ENCODE results near the gene NECTIN1. TPM values are rescaled to one million over a fixed set of nuclear protein-coding genes. Genes with fewer than 3 reads are reported as not detected.

The NECTIN1 gene
- total RNA-seq, 1 experiment from 2014 or later = 19.9 TPM

DNA sequence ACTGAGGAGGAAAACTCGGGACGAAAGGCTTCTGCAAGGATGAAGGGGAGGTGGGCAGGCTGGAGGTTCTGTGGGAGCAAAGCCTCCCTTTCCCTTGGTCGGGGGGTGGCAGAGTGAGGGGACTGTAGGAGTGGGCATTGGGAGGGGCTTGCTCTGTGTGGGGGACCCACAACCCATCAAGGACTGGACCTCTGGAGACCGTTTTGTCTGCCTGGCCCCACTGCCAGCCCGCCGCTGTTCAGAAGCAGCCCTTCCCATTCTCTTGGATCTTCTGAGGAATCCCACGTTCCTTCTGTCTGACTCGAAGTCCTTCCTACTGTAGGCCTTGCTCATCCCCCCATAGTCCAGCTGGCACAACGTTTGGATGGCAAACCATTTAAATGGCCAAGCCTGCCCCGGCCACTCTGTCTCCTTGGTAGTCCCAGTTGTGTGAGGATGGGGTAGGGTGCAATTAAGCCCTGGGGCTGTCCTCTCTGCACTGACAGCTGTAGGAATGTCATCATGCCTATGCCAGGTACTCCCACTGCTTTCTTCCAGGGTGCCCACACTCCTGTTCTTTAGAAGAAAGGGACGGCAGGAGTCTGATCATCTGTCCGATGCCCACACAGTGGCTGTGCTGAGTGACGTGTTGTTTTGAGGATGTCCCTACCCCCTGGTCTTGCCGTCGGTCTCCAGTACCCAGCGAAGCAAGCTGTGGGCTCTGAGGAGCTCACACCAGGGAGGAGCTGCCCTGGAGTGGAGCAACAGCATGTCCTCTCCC is 17.0 kb upstream of the NECTIN1 start:
- Histone ChIP-seq H4K20me1 (ENCODE audit: low read length) (no peaks in the 10 kb centered on the region), H3K4me3 (ENCODE audit: low read length) (no peak overlapping the region), H2AFZ (ENCODE audit: low read length) (no peak overlapping the region), H3K9me3 (ENCODE audit: low read length) (no peaks in the 10 kb centered on the region), H3K79me2 (ENCODE audit: low read length) (no peaks in the 10 kb centered on the region), H3K9me2 (replicated peaks; ENCODE audit: low read length) (no peaks in the 10 kb centered on the region), H3F3A (ENCODE audit: low read length, unreplicated experiment) (no peaks in the 10 kb centered on the region), H3K4me2 (ENCODE audit: low read length) (no peak overlapping the region), H3K4me1 (ENCODE audit: insufficient read depth, low read length) (no peaks in the 10 kb centered on the region), H3K36me3 (ENCODE audit: low read depth, low read length) (no peaks in the 10 kb centered on the region), H3K27ac (ENCODE audit: low read length) (no peak overlapping the region), H3K27me3 (ENCODE audit: low read length) (peaks cover 39% of the 10 kb centered on the region), H3K9ac (ENCODE audit: low read length) (no peak overlapping the region)
- intact Hi-C loops (cut with micrococcal nuclease) = no loop called here
- no peak for ATAC-seq
- CTCF ChIA-PET = no interaction called here
- POLR2A ChIA-PET (ENCODE audit: unreplicated experiment) = no interaction called here
- TF ChIP-seq EZH2 (IDR thresholded peaks at IDR 0.05; ENCODE audit: low read length, unreplicated experiment) (no peak), EZH2phosphoT487 (IDR thresholded peaks at IDR 0.05; ENCODE audit: borderline replicate concordance, low read length) (no peak)
- TF ChIP-seq, protein P1, sequence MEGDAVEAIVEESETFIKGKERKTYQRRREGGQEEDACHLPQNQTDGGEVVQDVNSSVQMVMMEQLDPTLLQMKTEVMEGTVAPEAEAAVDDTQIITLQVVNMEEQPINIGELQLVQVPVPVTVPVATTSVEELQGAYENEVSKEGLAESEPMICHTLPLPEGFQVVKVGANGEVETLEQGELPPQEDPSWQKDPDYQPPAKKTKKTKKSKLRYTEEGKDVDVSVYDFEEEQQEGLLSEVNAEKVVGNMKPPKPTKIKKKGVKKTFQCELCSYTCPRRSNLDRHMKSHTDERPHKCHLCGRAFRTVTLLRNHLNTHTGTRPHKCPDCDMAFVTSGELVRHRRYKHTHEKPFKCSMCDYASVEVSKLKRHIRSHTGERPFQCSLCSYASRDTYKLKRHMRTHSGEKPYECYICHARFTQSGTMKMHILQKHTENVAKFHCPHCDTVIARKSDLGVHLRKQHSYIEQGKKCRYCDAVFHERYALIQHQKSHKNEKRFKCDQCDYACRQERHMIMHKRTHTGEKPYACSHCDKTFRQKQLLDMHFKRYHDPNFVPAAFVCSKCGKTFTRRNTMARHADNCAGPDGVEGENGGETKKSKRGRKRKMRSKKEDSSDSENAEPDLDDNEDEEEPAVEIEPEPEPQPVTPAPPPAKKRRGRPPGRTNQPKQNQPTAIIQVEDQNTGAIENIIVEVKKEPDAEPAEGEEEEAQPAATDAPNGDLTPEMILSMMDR (conservative IDR thresholded peaks at IDR 0.05; ENCODE audit: low read depth, low read length) = no peak
- DNase-seq = no peak
- no TSS peak for BruUV-seq (replicated peaks)

DNA sequence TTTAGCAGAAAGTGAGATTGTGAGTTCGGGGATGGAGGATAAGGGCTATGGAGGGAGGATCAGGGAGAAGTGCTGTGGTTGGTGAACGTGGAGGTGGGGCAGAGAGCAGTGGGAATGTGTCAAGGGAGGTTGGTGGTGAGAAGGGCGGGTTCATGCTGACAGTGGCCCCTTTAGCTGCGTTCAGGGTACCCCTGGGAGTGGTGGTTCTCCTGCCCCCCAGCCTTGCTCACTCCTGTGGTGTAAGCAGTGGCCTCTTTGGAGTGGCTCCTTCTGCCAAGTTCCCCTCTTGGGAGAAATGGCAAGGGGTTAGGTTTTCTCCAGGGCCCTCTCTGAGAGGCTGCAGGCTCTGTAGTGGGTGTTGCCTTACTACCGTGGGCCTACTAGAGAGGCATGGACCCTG is 16.1 kb upstream of the NECTIN1 start:
- intact Hi-C loops (cut with micrococcal nuclease) = no loop called here
- H3K27ac ChIP-seq (ENCODE audit: low read length) = no peak overlapping the region
- H2AFZ ChIP-seq (ENCODE audit: low read length) = no peak overlapping the region
- H3F3A ChIP-seq (ENCODE audit: low read length, unreplicated experiment) = no peaks in the 10 kb centered on the region
- no peaks in the 10 kb centered on the region for H3K9me2 ChIP-seq (replicated peaks; ENCODE audit: low read length)
- ChIA-PET CTCF (no interaction called here), POLR2A (ENCODE audit: unreplicated experiment) (no interaction called here)
- ATAC-seq = no peak
- H3K36me3 ChIP-seq (ENCODE audit: low read depth, low read length) = no peaks in the 10 kb centered on the region
- no peak for DNase-seq
- no peaks in the 10 kb centered on the region for H3K4me1 ChIP-seq (ENCODE audit: insufficient read depth, low read length)
- BruUV-seq (replicated peaks) = no TSS peak
- H3K79me2 ChIP-seq (ENCODE audit: low read length) = no peaks in the 10 kb centered on the region
- no peaks in the 10 kb centered on the region for H3K9me3 ChIP-seq (ENCODE audit: low read length)
- TF ChIP-seq EZH2 (IDR thresholded peaks at IDR 0.05; ENCODE audit: low read length, unreplicated experiment) = no peak
- TF ChIP-seq EZH2phosphoT487 (IDR thresholded peaks at IDR 0.05; ENCODE audit: borderline replicate concordance, low read length) = no peak
- TF ChIP-seq, protein P1 (conservative IDR thresholded peaks at IDR 0.05; ENCODE audit: low read depth, low read length) = no peak
- H3K9ac ChIP-seq (ENCODE audit: low read length) = no peak overlapping the region
- H3K4me2 ChIP-seq (ENCODE audit: low read length) = no peak overlapping the region
- H3K4me3 ChIP-seq (ENCODE audit: low read length) = no peak overlapping the region
- H3K27me3 ChIP-seq (ENCODE audit: low read length) = peaks cover 32% of the 10 kb centered on the region
- H4K20me1 ChIP-seq (ENCODE audit: low read length) = no peaks in the 10 kb centered on the region

DNA sequence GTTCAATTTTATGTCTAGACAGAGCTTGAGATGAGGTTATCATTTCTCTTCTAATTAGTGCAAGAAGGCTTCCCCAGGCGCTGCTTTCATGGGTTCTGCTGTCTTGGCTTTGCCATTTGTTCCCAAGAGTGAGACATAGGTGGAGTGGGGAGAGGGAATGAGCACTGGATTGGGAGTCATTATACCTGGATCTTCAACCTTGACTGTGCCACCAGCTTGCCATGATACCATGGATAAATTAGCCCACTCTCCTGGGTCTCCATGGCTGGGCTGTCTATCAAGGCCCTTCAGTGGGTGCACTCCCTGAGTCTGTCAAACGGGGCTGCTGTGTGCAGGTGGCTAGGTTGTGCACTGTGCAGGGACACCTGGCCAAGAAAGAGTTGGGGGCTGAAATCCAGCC is 15.6 kb upstream of the NECTIN1 start:
- Histone ChIP-seq H3F3A (ENCODE audit: low read length, unreplicated experiment) (no peaks in the 10 kb centered on the region), H3K79me2 (ENCODE audit: low read length) (no peaks in the 10 kb centered on the region), H3K4me2 (ENCODE audit: low read length) (no peak overlapping the region), H3K36me3 (ENCODE audit: low read depth, low read length) (no peaks in the 10 kb centered on the region), H3K27ac (ENCODE audit: low read length) (no peak overlapping the region), H3K4me3 (ENCODE audit: low read length) (no peak overlapping the region), H3K27me3 (ENCODE audit: low read length) (peaks cover 28% of the 10 kb centered on the region; the same call in 1 of the 2 replicates), H3K9me2 (replicated peaks; ENCODE audit: low read length) (no peaks in the 10 kb centered on the region), H3K9ac (ENCODE audit: low read length) (no peak overlapping the region), H4K20me1 (ENCODE audit: low read length) (no peaks in the 10 kb centered on the region), H2AFZ (ENCODE audit: low read length) (no peak overlapping the region), H3K4me1 (ENCODE audit: insufficient read depth, low read length) (no peaks in the 10 kb centered on the region), H3K9me3 (ENCODE audit: low read length) (no peaks in the 10 kb centered on the region)
- DNase-seq = no peak
- intact Hi-C loops (cut with micrococcal nuclease) = no loop called here
- POLR2A ChIA-PET (ENCODE audit: unreplicated experiment) = no interaction called here
- no peak for TF ChIP-seq EZH2phosphoT487 (IDR thresholded peaks at IDR 0.05; ENCODE audit: borderline replicate concordance, low read length)
- TF ChIP-seq, protein P1 (conservative IDR thresholded peaks at IDR 0.05; ENCODE audit: low read depth, low read length) = no peak
- CTCF ChIA-PET = no interaction called here
- no peak for ATAC-seq
- no TSS peak for BruUV-seq (replicated peaks)

All from PC-3 (cell line).